IMR-90 (cell line): ENCODE measurements around the gene CLIC4. TPM values are rescaled to one million over a fixed set of nuclear protein-coding genes. Genes with fewer than 3 reads are reported as not detected.
A peak's percentile ranks its signal among the peaks of the same experiment; 100 is the strongest.

Source experiments
- ATAC-seq: fragments of 200-7000 bp; cut with Tn5 transposase; 2 replicates; pipeline ENCODE4 v1.9.1; 2020; ENCODE audit warnings: low read depth, mild to moderate bottlenecking, moderate library complexity
- BruUV-seq: library from RNA; stranded (reverse); fragments of 400-500 nt; replicated peaks from 2 replicates; lab custom pipeline; 2021; lab: Mats Ljungman, UMichigan
- CTCF ChIA-PET: fragments of 300-600 bp; formaldehyde crosslinking; extraction: SDS; loops from one replicate; lab custom pipeline; 2021; ENCODE audit warnings: antibody characterized with exemption; lab: Yijun Ruan, JAX
- POLR2A ChIA-PET: fragments of 300-600 bp; sonication (Branson Sonifier 250); formaldehyde crosslinking; loops from one replicate; lab custom pipeline; 2022; ENCODE audit warnings: antibody characterized with exemption; ENCODE audit not compliant: unreplicated experiment; lab: Charles Lee
- DNase-seq: peaks from one replicate; pipeline ENCODE4 v3.0.0; 2013
- H2AFZ ChIP-seq: replicated peaks from 2 replicates; pipeline ENCODE3; 2013; ENCODE audit warnings: low read length, mild to moderate bottlenecking; ENCODE audit not compliant: poor library complexity
- H2AK5ac ChIP-seq: 2 replicates; pipeline ENCODE4 v1.6.1; 2013; ENCODE audit warnings: low read depth, low read length, inconsistent platforms
- H2AK9ac ChIP-seq: replicated peaks from 2 replicates; pipeline ENCODE3; 2013; ENCODE audit warnings: mild to moderate bottlenecking, low read depth, low read length, moderate library complexity; ENCODE audit not compliant: poor library complexity
- H2BK120ac ChIP-seq: 2 replicates; pipeline ENCODE4 v1.6.1; 2013; ENCODE audit warnings: low read depth, low read length, inconsistent platforms
- H2BK15ac ChIP-seq: 3 replicates; pipeline ENCODE4 v1.6.1; 2013; ENCODE audit warnings: low read depth, low read length, inconsistent platforms
- H2BK20ac ChIP-seq: 2 replicates; pipeline ENCODE4 v1.6.1; 2013; ENCODE audit warnings: low read depth, mild to moderate bottlenecking, inconsistent platforms, low read length, moderate library complexity
- H2BK5ac ChIP-seq: 2 replicates; pipeline ENCODE4 v1.6.1; 2013; ENCODE audit warnings: mild to moderate bottlenecking, low read depth, low read length, inconsistent platforms; ENCODE audit not compliant: poor library complexity, severe bottlenecking
- H3K14ac ChIP-seq: replicated peaks from 2 replicates; pipeline ENCODE4 v1.6.1; 2013; ENCODE audit warnings: low read depth, low read length, inconsistent platforms
- H3K18ac ChIP-seq: 2 replicates; pipeline ENCODE4 v1.6.1; 2013; ENCODE audit warnings: low read depth, low read length, control low read depth
- H3K23ac ChIP-seq: 2 replicates; pipeline ENCODE4 v1.6.1; 2013; ENCODE audit warnings: low read depth, low read length, inconsistent platforms
- H3K27ac ChIP-seq: 2 replicates; pipeline ENCODE4 v1.5.1; 2013; ENCODE audit warnings: mild to moderate bottlenecking, control low read depth, low read length; ENCODE audit not compliant: insufficient read depth
- H3K27me3 ChIP-seq: 2 replicates; pipeline ENCODE4 v1.6.1; 2013; ENCODE audit warnings: low read length; ENCODE audit not compliant: control insufficient read depth, insufficient read depth
- H3K36me3 ChIP-seq: 2 replicates; pipeline ENCODE4 v1.6.1; 2013; ENCODE audit warnings: low read length, mixed read lengths; ENCODE audit not compliant: control insufficient read depth, insufficient read depth
- H3K4ac ChIP-seq: 2 replicates; pipeline ENCODE4 v1.6.1; 2013; ENCODE audit warnings: low read depth, low read length, inconsistent platforms
- H3K4me1 ChIP-seq: 2 replicates; pipeline ENCODE4 v1.6.1; 2013; ENCODE audit warnings: low read length, mixed read lengths; ENCODE audit not compliant: control insufficient read depth, insufficient read depth
- H3K4me2 ChIP-seq: 2 replicates; pipeline ENCODE4 v1.6.1; 2013; ENCODE audit warnings: low read depth, mild to moderate bottlenecking, control low read depth, low read length, moderate library complexity
- H3K4me3 ChIP-seq: 2 replicates; pipeline ENCODE4 v1.5.1; 2013; ENCODE audit warnings: low read depth, mild to moderate bottlenecking, control low read depth, low read length, moderate library complexity; ENCODE audit not compliant: insufficient read depth
- H3K56ac ChIP-seq: 2 replicates; pipeline ENCODE4 v1.6.1; 2013; ENCODE audit warnings: low read length, inconsistent platforms; ENCODE audit not compliant: insufficient read depth; ENCODE audit errors: extremely low read depth
- H3K79me1 ChIP-seq, 2 experiments: 2 replicates each; pipeline ENCODE4 v1.6.1; 2013; ENCODE audit warnings: low read length in 2 of 2, inconsistent platforms in 1 of 2, low read depth in 1 of 2
- H3K9ac ChIP-seq: 2 replicates; pipeline ENCODE4 v1.6.1; 2013; ENCODE audit warnings: low read depth, low read length, control low read depth
- H3K9me1 ChIP-seq: 2 replicates; pipeline ENCODE4 v1.6.1; 2013; ENCODE audit warnings: low read length, inconsistent platforms; ENCODE audit not compliant: insufficient read depth
- H3K9me3 ChIP-seq: 2 replicates; pipeline ENCODE4 v1.6.1; 2013; ENCODE audit warnings: low read length; ENCODE audit not compliant: control insufficient read depth, insufficient read depth
- H4K20me1 ChIP-seq: 2 replicates; pipeline ENCODE4 v1.6.1; 2013; ENCODE audit warnings: low read length, inconsistent platforms; ENCODE audit not compliant: insufficient read depth
- H4K5ac ChIP-seq: 2 replicates; pipeline ENCODE4 v1.6.1; 2013; ENCODE audit warnings: mild to moderate bottlenecking, low read depth, low read length, control low read depth
- H4K8ac ChIP-seq, 2 experiments: 2 replicates each; pipeline ENCODE4 v1.6.1; 2013; ENCODE audit warnings: low read depth in 2 of 2, low read length in 2 of 2, control low read depth in 1 of 2, inconsistent platforms in 1 of 2
- H4K91ac ChIP-seq: 2 replicates; pipeline ENCODE4 v1.6.1; 2013; ENCODE audit warnings: low read depth, low read length, inconsistent platforms; ENCODE audit not compliant: insufficient read depth
- BHLHE40 ChIP-seq: fragments of 150-350 bp; IDR thresholded peaks from 2 replicates; pipeline ENCODE4 v1.6.1; 2016; ENCODE audit warnings: mild to moderate bottlenecking, low read depth, low read length
- CEBPB ChIP-seq: IDR thresholded peaks from 2 replicates; pipeline ENCODE4 v1.6.1; 2012; ENCODE audit warnings: low read depth, low read length, improper control_type of control experiment
- CHD1 ChIP-seq: IDR thresholded peaks from 2 replicates; pipeline ENCODE4 v1.6.1; 2012; ENCODE audit warnings: low read depth, low read length, improper control_type of control experiment
- ELK1 ChIP-seq: fragments of 150-350 bp; IDR thresholded peaks from 2 replicates; pipeline ENCODE4 v1.6.1; 2016; ENCODE audit warnings: low read depth, mild to moderate bottlenecking, low read length, moderate library complexity, borderline replicate concordance
- FOS ChIP-seq: fragments of 150-350 bp; IDR thresholded peaks from 2 replicates; pipeline ENCODE4 v1.6.1; 2016; ENCODE audit warnings: low read depth, low read length
- MXI1 ChIP-seq: IDR thresholded peaks from 2 replicates; pipeline ENCODE4 v1.6.1; 2012; ENCODE audit warnings: low read depth, mild to moderate bottlenecking, low read length, moderate library complexity, borderline replicate concordance
- NFE2L2 ChIP-seq: fragments of 150-350 bp; IDR thresholded peaks from 2 replicates; pipeline ENCODE4 v1.6.1; 2016; ENCODE audit warnings: low read depth, mild to moderate bottlenecking, low read length
- POLR2A ChIP-seq: IDR thresholded peaks from 2 replicates; pipeline ENCODE4 v1.6.1; 2012; ENCODE audit warnings: mild to moderate bottlenecking, low read depth, low read length
- RAD21 ChIP-seq: IDR thresholded peaks from 2 replicates; pipeline ENCODE4 v1.6.1; 2012; ENCODE audit warnings: low read length, improper control_type of control experiment
- RFX5 ChIP-seq: IDR thresholded peaks from 2 replicates; pipeline ENCODE4 v1.8.0; 2012; ENCODE audit warnings: low read depth, mild to moderate bottlenecking, low read length, moderate library complexity
- SMC3 ChIP-seq: fragments of 150-350 bp; IDR thresholded peaks from 2 replicates; pipeline ENCODE4 v1.6.1; 2016; ENCODE audit warnings: low read depth, mild to moderate bottlenecking, antibody characterized with exemption, low read length, moderate library complexity
- WGBS, 2 experiments: methylation state at CpG; one replicate each; pipeline versions ENCODE4 v1.1.5 to v1.1.7; 2013; ENCODE audit warnings: missing lambda C conversion rate in 2 of 2; ENCODE audit not compliant: insufficient read length in 1 of 2; ENCODE audit errors: extremely low coverage in 2 of 2; 5-methylcytosine and 5-hydroxymethylcytosine counted together
- dilution Hi-C: fragments of 300-500 bp; cut with HindIII; formaldehyde crosslinking; loops from one replicate; pipeline ENCODE4 v1.14.3; 2018; ENCODE audit warnings: low sequenced_read_pairs; ENCODE audit not compliant: unreplicated experiment
- in situ Hi-C: fragments of 300-500 bp; cut with MboI; formaldehyde crosslinking; loops from 3 replicates; pipeline ENCODE4 v1.14.3; 2019; ENCODE audit warnings: low sequenced_read_pairs, inconsistent platforms, mixed read lengths
- intact Hi-C: fragments of 100-400 bp; cut with micrococcal nuclease; formaldehyde crosslinking; loops from 2 replicates; pipeline ENCODE4 v1.10.0; 2022
- polyA plus RNA-seq, 3 experiments: library from polyadenylated mRNA; depleted of rRNA; stranded (reverse); fragments of >200 nt; gene quantifications; 2 replicates each; pipeline ENCODE4 v1.2.3, GENCODE V29; 2012; ENCODE audit warnings: low replicate concordance in 1 of 3
- total RNA-seq: library from RNA; depleted of rRNA; stranded (reverse); fragments of >200 nt; gene quantifications from 2 replicates; pipeline ENCODE4 v1.2.3, GENCODE V29; 2012
- TF ChIP-seq, protein P1 (sequence below): fragments of 150-350 bp; IDR thresholded peaks from 2 replicates; pipeline ENCODE4 v1.6.1; 2017; ENCODE audit warnings: mild to moderate bottlenecking, antibody characterized with exemption, low read length, low read depth

Gene CLIC4
- total and polyA plus RNA-seq, 2 of the 4 experiments (the other 2 are of a cell fraction): 242 to 392 TPM

GRCh38 chr1:24711329-24711728, 33.9 kb upstream of the CLIC4 start:
- H3K56ac ChIP-seq: no peak overlapping the region
- 0 out of 2 replicates have a peak overlapping the region, but pooled peaks have one; percentile 26 for H2BK20ac ChIP-seq
- H4K20me1 ChIP-seq: no peaks in the 10 kb centered on the region
- peaks cover 21% of the 10 kb centered on the region for H3K4me1 ChIP-seq
- no peak overlapping the region for H3K9ac ChIP-seq
- H3K4me3 ChIP-seq: no peak overlapping the region
- peaks cover 30% of the 10 kb centered on the region for H3K9me1 ChIP-seq
- ChIA-PET CTCF (no interaction called here), POLR2A (no interaction called here)
- in situ Hi-C loops (no loop called here), intact Hi-C loops (no loop called here), dilution Hi-C loops (no loop called here)
- TF ChIP-seq FOS (no peak), SMC3 (no peak), NFE2L2 (no peak), MXI1 (no peak), RAD21 (no peak), CEBPB (no peak), RFX5 (no peak), BHLHE40 (no peak), CHD1 (no peak), POLR2A (no peak), ELK1 (no peak)
- TF ChIP-seq, protein P1, sequence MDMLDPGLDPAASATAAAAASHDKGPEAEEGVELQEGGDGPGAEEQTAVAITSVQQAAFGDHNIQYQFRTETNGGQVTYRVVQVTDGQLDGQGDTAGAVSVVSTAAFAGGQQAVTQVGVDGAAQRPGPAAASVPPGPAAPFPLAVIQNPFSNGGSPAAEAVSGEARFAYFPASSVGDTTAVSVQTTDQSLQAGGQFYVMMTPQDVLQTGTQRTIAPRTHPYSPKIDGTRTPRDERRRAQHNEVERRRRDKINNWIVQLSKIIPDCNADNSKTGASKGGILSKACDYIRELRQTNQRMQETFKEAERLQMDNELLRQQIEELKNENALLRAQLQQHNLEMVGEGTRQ: no peak
- ATAC-seq (no peak), DNase-seq (no peak)
- H3K27ac ChIP-seq: no peak overlapping the region
- no peak overlapping the region for H2AFZ ChIP-seq
- no peak overlapping the region; the same call in none of the 2 replicates for H3K4ac ChIP-seq
- peak overlapping the region; percentile 50 for H2AK5ac ChIP-seq
- H4K5ac ChIP-seq: no peak overlapping the region
- no peaks in the 10 kb centered on the region for H3K27me3 ChIP-seq
- peaks cover 0 to 35% of the 10 kb centered on the region in 2 experiments; a peak in 2 of 4 replicates for H3K79me1 ChIP-seq
- H2BK5ac ChIP-seq: no peak overlapping the region
- no peaks in the 10 kb centered on the region for H3K9me3 ChIP-seq
- no TSS peak for BruUV-seq
- H2BK120ac ChIP-seq: peak overlapping the region; percentile 34; the same call in 1 of the 2 replicates
- peak overlapping the region; percentile 20; the same call in 2 of the 3 replicates for H2BK15ac ChIP-seq
- H3K18ac ChIP-seq: no peak overlapping the region
- H4K91ac ChIP-seq: peak overlapping the region; percentile 42; the same call in 1 of the 2 replicates
- H3K36me3 ChIP-seq: no peaks in the 10 kb centered on the region
- H2AK9ac ChIP-seq: no peak overlapping the region
- H3K23ac ChIP-seq: no peak overlapping the region
- H3K4me2 ChIP-seq: no peak overlapping the region
- no peak overlapping the region for H3K14ac ChIP-seq
- WGBS, 2 experiments: no CpG with 5 or more reads among the region's 4 CpGs
- no peak overlapping the region for H4K8ac ChIP-seq
